Muscle layer of colon (tissue), 2 donors: ENCODE measurements around the gene CACNA2D3.

Experiments used
- H3K27ac ChIP-seq: one replicate; pipeline ENCODE4 v1.7.0; 2013; ENCODE audit warnings: low read depth, mild to moderate bottlenecking, low read length, moderate library complexity
- H3K27me3 ChIP-seq, 2 donors: one replicate each; pipeline ENCODE4 v1.7.0; 2013; ENCODE audit warnings: low read length in 2 of 2, mild to moderate bottlenecking in 2 of 2; ENCODE audit not compliant: insufficient read depth in 2 of 2, control insufficient read depth in 1 of 2
- H3K36me3 ChIP-seq: one replicate; pipeline ENCODE4 v1.7.0; 2013; ENCODE audit warnings: mild to moderate bottlenecking, low read length; ENCODE audit not compliant: insufficient read depth
- H3K4me1 ChIP-seq: one replicate; pipeline ENCODE4 v1.7.0; 2013; ENCODE audit warnings: mild to moderate bottlenecking, low read length; ENCODE audit not compliant: insufficient read depth
- H3K4me3 ChIP-seq, 2 donors: one replicate each; pipeline ENCODE4 v1.7.0; 2013; ENCODE audit warnings: low read length in 2 of 2, low read depth in 1 of 2, mild to moderate bottlenecking in 1 of 2, moderate library complexity in 1 of 2
- H3K9ac ChIP-seq: one replicate; pipeline ENCODE4 v1.7.0; 2013; ENCODE audit warnings: low read length
- H3K9me3 ChIP-seq: one replicate; pipeline ENCODE4 v1.7.0; 2013; ENCODE audit warnings: mild to moderate bottlenecking, low read length
- donor health status: abdominal sarcoma.
- donor health status: Adenocarcinoma of cecum.

CACNA2D3 gene

GRCh38 chr3:54257125-54257720 is 134.9 kb downstream of the CACNA2D3 start:
- no peaks in the 10 kb centered on the region for H3K27me3 ChIP-seq
- no peak overlapping the region for H3K4me3 ChIP-seq
- H3K9ac ChIP-seq, result no peak overlapping the region
- H3K9me3 ChIP-seq, result no peaks in the 10 kb centered on the region
- H3K36me3 ChIP-seq, result no peaks in the 10 kb centered on the region
- no peaks in the 10 kb centered on the region for H3K4me1 ChIP-seq
- no peak overlapping the region for H3K27ac ChIP-seq

DNA sequence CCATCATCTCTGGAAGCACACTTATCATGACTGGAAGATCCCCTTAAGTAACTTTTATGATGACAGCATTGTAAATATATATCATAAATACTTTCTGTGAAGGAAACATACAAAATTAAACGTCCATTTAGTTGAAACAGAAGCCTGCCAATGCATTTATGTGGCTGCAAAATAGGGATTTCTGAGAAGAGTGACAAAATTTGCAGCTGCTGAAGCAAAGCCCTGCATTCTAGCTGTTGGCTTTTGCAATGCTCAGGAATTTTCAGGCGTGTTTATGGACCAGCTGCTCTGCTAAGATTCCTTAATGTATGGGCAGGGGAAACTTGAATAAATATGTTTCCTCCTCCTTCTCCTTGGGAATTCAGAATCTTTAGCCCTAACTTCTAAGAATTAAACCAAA is 137.3 kb downstream of the CACNA2D3 start:
- Histone ChIP-seq H3K4me1 (no peaks in the 10 kb centered on the region), H3K9ac (no peak overlapping the region), H3K9me3 (no peaks in the 10 kb centered on the region), H3K27me3 (no peaks in the 10 kb centered on the region), H3K27ac (no peak overlapping the region), H3K4me3 (no peak overlapping the region), H3K36me3 (no peaks in the 10 kb centered on the region)

- H3K36me3 ChIP-seq, result no peaks in the 10 kb centered on the region
- no peaks in the 10 kb centered on the region for H3K4me1 ChIP-seq
- no peaks in the 10 kb centered on the region for H3K9me3 ChIP-seq
- no peaks in the 10 kb centered on the region for H3K27me3 ChIP-seq
- no peak overlapping the region for H3K27ac ChIP-seq
- no peak overlapping the region for H3K4me3 ChIP-seq
- no peak overlapping the region for H3K9ac ChIP-seq
These were observed 138.8 kb downstream of the CACNA2D3 start for GRCh38 chr3:54261141-54261540.

GRCh38 chr3:54262541-54262940 is 140.2 kb downstream of the CACNA2D3 start:
- Histone ChIP-seq H3K27me3 (no peaks in the 10 kb centered on the region), H3K4me1 (no peaks in the 10 kb centered on the region), H3K27ac (no peak overlapping the region), H3K36me3 (no peaks in the 10 kb centered on the region), H3K4me3 (no peak overlapping the region), H3K9ac (no peak overlapping the region), H3K9me3 (no peaks in the 10 kb centered on the region)

- Histone ChIP-seq H3K9ac (no peak overlapping the region), H3K4me1 (no peaks in the 10 kb centered on the region), H3K4me3 (no peak overlapping the region), H3K27ac (no peak overlapping the region), H3K9me3 (no peaks in the 10 kb centered on the region), H3K36me3 (no peaks in the 10 kb centered on the region), H3K27me3 (no peaks in the 10 kb centered on the region)
These were observed 140.6 kb downstream of the CACNA2D3 start for GRCh38 chr3:54262946-54263345.

- Histone ChIP-seq H3K9me3 (no peaks in the 10 kb centered on the region), H3K4me3 (no peak overlapping the region)
These were observed 141.7 kb downstream of the CACNA2D3 start for GRCh38 chr3:54264050-54264449.

GRCh38 chr3:54270816-54271526 is 148.6 kb downstream of the CACNA2D3 start:
- Histone ChIP-seq H3K9me3 (no peaks in the 10 kb centered on the region), H3K4me3 (no peak overlapping the region), H3K4me1 (no peaks in the 10 kb centered on the region), H3K9ac (no peak overlapping the region), H3K27ac (no peak overlapping the region), H3K27me3 (no peaks in the 10 kb centered on the region), H3K36me3 (no peaks in the 10 kb centered on the region)

More at GRCh38 chr3:54264050-54264449, 141.7 kb downstream of the CACNA2D3 start:
- Histone ChIP-seq H3K27me3 (no peaks in the 10 kb centered on the region), H3K9ac (no peak overlapping the region), H3K4me1 (no peaks in the 10 kb centered on the region), H3K36me3 (no peaks in the 10 kb centered on the region), H3K27ac (no peak overlapping the region)

- no peaks in the 10 kb centered on the region for H3K27me3 ChIP-seq
- H3K36me3 ChIP-seq, result no peaks in the 10 kb centered on the region
- no peak overlapping the region for H3K4me3 ChIP-seq
- no peak overlapping the region for H3K9ac ChIP-seq
- H3K9me3 ChIP-seq, result no peaks in the 10 kb centered on the region
- H3K4me1 ChIP-seq, result no peaks in the 10 kb centered on the region
- H3K27ac ChIP-seq, result no peak overlapping the region
These were observed 151.4 kb downstream of the CACNA2D3 start for GRCh38 chr3:54273791-54274190.

DNA sequence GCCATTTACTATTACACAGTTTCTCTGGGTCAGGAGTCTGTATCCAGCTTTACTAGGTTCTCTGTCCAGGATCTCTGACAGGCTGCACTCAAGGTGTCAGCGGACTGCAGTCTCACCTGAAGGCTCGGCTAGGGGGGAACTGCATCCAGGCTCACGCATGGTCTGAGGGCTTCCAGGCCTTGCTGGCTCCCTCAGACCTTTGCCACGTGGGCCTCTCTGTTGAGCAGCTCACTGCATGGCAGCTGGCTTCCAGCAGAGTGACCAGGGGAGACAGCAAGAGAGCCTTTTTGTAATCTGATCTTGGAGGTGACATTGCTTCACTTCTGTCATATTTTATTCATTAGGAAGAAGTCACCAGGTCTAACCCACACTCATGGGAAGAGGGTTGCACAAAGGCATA is 152.3 kb downstream of the CACNA2D3 start:
- Histone ChIP-seq H3K9ac (no peak overlapping the region), H3K36me3 (no peaks in the 10 kb centered on the region), H3K9me3 (no peaks in the 10 kb centered on the region), H3K27ac (no peak overlapping the region), H3K4me3 (no peak overlapping the region), H3K4me1 (no peaks in the 10 kb centered on the region), H3K27me3 (no peaks in the 10 kb centered on the region)

GRCh38 chr3:54279005-54279583 is 156.7 kb downstream of the CACNA2D3 start:
- Histone ChIP-seq H3K4me3 (no peak overlapping the region), H3K9me3 (no peaks in the 10 kb centered on the region), H3K27ac (no peak overlapping the region), H3K27me3 (no peaks in the 10 kb centered on the region), H3K4me1 (no peaks in the 10 kb centered on the region), H3K9ac (no peak overlapping the region), H3K36me3 (no peaks in the 10 kb centered on the region)

DNA sequence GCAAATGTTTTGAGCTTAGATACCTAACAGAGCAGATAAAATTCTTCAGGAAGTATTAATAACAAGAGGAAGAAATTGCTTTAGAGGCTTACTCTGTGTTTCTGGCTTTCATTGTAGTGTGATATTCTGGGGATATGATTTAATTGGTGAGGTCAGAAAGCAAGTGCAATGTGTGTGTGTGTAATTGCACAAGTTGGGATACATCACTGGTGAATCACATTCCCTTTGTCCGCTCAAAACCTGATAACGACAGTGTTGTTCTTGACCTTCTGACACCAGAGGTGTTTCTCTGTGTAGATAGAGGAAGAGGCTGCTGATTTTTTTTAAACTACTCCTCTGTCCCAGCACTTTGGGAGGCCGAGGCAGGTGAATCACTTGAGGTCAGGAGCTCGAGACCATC is 161.1 kb downstream of the CACNA2D3 start:
- Histone ChIP-seq H3K27ac (no peak overlapping the region), H3K9me3 (no peaks in the 10 kb centered on the region), H3K36me3 (no peaks in the 10 kb centered on the region), H3K27me3 (no peaks in the 10 kb centered on the region), H3K4me1 (no peaks in the 10 kb centered on the region), H3K4me3 (no peak overlapping the region), H3K9ac (no peak overlapping the region)

DNA sequence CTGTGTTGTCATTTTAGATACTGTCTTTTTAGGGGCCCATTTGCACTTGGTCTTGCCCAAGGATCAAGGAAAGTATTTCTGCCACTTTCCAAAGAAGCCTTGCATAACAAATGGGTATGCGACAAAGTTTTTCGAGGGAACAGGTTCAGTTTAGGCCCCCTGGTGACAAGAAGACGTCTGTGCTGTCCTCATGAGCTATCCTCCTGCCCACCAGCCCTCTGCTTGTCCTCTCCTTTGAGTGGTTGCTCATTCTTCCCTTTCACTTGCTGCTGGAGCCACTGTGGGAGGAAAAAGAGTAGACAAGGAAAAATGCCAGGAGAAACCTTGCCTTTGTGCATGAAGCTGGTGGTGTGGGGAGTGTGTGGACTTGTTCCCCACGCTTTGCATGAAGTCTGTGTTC is 171.9 kb downstream of the CACNA2D3 start:
- Histone ChIP-seq H3K36me3 (no peaks in the 10 kb centered on the region), H3K9ac (no peak overlapping the region), H3K27me3 (no peaks in the 10 kb centered on the region), H3K9me3 (no peaks in the 10 kb centered on the region), H3K4me3 (no peak overlapping the region), H3K27ac (no peak overlapping the region), H3K4me1 (no peaks in the 10 kb centered on the region)
